Loucy (cell line): ENCODE measurements around the gene PSMD13.

ENCODE experiments used
- EZH2phosphoT487 ChIP-seq: fragments of 200-600 bp; IDR thresholded peaks from 2 replicates; pipeline ENCODE4 v1.6.1; 2018; ENCODE audit warnings: antibody characterized with exemption, mild to moderate bottlenecking, moderate library complexity, borderline replicate concordance
- TF ChIP-seq, protein P1 (sequence below): fragments of 200-600 bp; sonication (generic); conservative IDR thresholded peaks from 2 replicates; pipeline ENCODE4 v1.5.1; 2014; ENCODE audit warnings: mild to moderate bottlenecking, antibody characterized with exemption, low read length

- TF ChIP-seq EZH2phosphoT487, result no peak
- TF ChIP-seq, protein P1, sequence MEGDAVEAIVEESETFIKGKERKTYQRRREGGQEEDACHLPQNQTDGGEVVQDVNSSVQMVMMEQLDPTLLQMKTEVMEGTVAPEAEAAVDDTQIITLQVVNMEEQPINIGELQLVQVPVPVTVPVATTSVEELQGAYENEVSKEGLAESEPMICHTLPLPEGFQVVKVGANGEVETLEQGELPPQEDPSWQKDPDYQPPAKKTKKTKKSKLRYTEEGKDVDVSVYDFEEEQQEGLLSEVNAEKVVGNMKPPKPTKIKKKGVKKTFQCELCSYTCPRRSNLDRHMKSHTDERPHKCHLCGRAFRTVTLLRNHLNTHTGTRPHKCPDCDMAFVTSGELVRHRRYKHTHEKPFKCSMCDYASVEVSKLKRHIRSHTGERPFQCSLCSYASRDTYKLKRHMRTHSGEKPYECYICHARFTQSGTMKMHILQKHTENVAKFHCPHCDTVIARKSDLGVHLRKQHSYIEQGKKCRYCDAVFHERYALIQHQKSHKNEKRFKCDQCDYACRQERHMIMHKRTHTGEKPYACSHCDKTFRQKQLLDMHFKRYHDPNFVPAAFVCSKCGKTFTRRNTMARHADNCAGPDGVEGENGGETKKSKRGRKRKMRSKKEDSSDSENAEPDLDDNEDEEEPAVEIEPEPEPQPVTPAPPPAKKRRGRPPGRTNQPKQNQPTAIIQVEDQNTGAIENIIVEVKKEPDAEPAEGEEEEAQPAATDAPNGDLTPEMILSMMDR, result no peak
Observed at GRCh38 chr11:270451-271318, 33.9 kb downstream of the PSMD13 start.
